SKM-1 (cell line): ENCODE measurements around the gene SETD9.

Experiments
- DNase-seq: peaks from one replicate; lab custom pipeline; 2025; ENCODE audit not compliant: unreplicated experiment; lab: John Stamatoyannopoulos, UW

The SETD9 gene

DNA sequence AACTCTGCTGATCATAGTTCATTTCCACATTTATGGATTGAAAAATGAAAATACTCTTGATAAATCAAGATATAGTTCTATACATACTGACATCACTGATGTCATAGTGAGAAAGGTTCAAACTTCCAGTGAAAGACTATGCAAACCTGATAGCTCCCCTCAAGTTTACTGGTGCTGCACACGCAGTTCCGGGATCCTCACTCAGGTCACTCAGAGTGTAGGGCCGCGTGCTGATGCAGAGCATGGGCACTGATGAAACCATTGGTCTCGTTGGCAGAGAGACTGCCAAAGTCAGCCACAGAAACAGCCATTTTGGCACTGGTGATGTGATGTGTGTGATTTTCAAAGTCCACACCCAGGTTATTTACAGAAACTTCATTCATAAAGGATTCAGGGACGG lies 13.5 kb downstream of the SETD9 start:
- no peak for DNase-seq

DNA sequence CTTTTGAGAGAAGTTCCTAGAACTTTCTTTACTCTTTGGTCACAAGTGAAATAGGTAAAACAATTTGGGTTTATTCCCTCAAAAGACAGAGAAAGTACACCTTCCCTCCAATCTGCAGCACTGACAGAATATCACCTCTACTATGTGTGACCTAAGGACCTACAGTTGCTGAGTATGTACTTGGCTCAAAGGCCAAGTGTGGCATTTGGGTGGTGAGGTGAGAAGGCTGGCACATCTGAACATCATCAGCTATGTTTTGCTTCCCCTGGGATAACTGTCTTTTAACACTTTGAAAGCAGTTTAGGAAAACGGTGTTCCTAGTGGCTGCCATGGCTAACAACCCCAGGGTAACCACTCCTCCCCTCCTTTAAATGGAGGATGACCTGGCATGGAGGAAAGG lies 24.9 kb downstream of the SETD9 start:
- no peak for DNase-seq

- DNase-seq = no peak
Observed at GRCh38 chr5:56938858-56939257, 29.5 kb downstream of the SETD9 start.

GRCh38 chr5:56941981-56942380 lies 32.6 kb downstream of the SETD9 start:
- DNase-seq = no peak

DNA sequence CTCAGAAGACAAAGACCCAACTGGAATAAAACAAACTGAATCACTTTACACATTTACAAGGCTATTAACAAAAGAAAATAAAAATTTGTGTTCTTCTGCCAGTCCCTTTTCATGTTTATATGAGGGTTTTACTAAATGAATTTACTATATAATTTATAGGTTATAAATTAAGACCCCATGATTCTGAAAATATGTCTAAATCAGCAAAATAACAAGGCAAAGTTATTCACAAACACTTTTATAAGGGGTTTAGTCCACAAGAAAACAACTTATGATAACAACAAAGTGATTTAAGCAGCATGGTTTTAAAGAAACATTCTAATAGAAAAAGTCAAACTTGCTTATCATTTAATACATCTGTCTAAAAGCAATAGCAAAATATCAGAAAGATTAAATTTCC lies 37.7 kb downstream of the SETD9 start:
- no peak for DNase-seq

DNA sequence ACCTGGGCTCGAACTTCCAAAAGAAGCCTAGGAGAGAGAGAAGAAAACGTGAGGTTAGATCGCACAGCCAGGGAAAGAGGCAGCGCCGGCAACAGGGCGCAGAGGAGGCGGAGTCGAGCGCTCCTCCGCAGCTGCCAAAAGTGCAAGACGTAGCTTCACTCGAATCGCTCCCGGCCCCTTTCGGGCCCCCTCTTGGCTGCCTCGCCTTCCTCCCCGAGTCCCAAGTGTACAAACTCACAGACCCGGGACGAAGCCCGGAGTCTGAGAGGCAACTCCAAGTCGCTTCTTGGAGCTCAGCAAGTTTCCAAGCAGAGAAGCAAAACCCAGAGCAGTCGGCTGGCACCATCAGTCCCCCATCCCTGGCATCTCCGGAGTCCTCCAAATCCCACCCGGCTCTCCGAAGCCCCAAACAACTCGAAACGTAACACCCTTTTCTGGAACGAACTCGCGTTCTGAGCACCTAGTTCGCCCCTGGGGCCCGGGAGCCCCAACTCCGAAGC lies 41.3 kb downstream of the SETD9 start:
- DNase-seq = no peak

GRCh38 chr5:56951126-56951945 lies 41.9 kb downstream of the SETD9 start:
- no peak for DNase-seq

GRCh38 chr5:56951946-56952691 lies 42.7 kb downstream of the SETD9 start, which contains the start of gene MIER3:
TSS of gene MIER3 (minus strand) at chr5:56952123. CDS start at chr5:56952102, 21 bp downstream.
- DNase-seq = peak; percentile 11

- DNase-seq = no peak
Observed at GRCh38 chr5:56954262-56954661, 44.9 kb downstream of the SETD9 start.

GRCh38 chr5:56958595-56958994 lies 49.2 kb downstream of the SETD9 start:
- no peak for DNase-seq

DNA sequence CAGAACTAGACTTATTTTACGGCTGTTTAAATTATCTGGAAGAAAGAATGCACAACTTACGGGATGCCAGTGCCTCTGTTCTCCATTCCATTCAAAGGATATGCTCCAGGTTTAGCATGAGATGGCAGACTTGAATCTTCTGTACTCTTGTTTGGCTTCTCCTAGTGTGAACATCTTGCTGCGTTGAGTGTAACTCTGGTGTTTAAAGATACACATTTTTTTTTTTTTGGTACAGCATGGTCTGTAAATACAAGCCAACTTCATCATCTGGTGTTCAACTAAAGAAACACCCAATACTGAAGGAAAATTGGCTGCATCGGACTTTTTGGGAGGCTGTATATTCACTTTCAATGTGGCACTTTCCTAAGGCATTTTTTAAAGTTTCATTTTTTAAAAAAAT lies 49.9 kb downstream of the SETD9 start:
- no peak for DNase-seq

GRCh38 chr5:56961746-56962145 lies 52.4 kb downstream of the SETD9 start:
- no peak for DNase-seq

GRCh38 chr5:56962286-56962685 lies 52.9 kb downstream of the SETD9 start:
- no peak for DNase-seq

- no peak for DNase-seq
Observed at GRCh38 chr5:56963246-56963645, 53.9 kb downstream of the SETD9 start.

- no peak for DNase-seq
Observed at GRCh38 chr5:56964173-56964572, 54.8 kb downstream of the SETD9 start.
